Right lobe of liver (tissue), 6 donors: Measurements from ENCODE around the gene CACNA2D3. TPM values are rescaled to one million over a fixed set of nuclear protein-coding genes. Genes with fewer than 3 reads are reported as not detected.

Experiments used
- ATAC-seq, 4 donors: fragments of 200-7000 bp; cut with Tn5 transposase; one replicate each; pipeline ENCODE4 v1.9.1; 2020; ENCODE audit warnings: mild to moderate bottlenecking in 4 of 4, moderate library complexity in 4 of 4
- DNase-seq, 3 donors: peaks; one replicate each; pipeline ENCODE4 v3.0.0-alpha.2; 2020
- H3K27ac ChIP-seq, 3 donors: fragments of 200-600 bp; one replicate each; pipeline ENCODE4 v1.8.0; 2022
- H3K27me3 ChIP-seq, 2 donors: fragments of 200-600 bp; one replicate each; pipeline ENCODE4 v1.8.0; 2022
- H3K36me3 ChIP-seq, 4 donors: fragments of 200-600 bp; sonication (generic) in 1 of 4; one replicate each; pipeline versions ENCODE4 v1.5.1 to v1.8.0; 2017 to 2022; ENCODE audit warnings: control low read depth in 1 of 4
- H3K4me1 ChIP-seq, 4 donors: fragments of 200-600 bp; sonication (generic) in 1 of 4; one replicate each; pipeline versions ENCODE4 v1.5.1 to v1.8.0; 2017 to 2022; ENCODE audit warnings: control low read depth in 1 of 4
- H3K4me3 ChIP-seq, 3 donors: fragments of 200-600 bp; one replicate each; pipeline ENCODE4 v1.8.0; 2022
- H3K9me3 ChIP-seq, 4 donors: fragments of 200-600 bp; sonication (generic) in 1 of 4; one replicate each; pipeline versions ENCODE4 v1.5.1 to v1.8.0; 2017 to 2022; ENCODE audit warnings: control low read depth in 1 of 4
- POLR2A ChIP-seq: fragments of 450-650 bp; IDR thresholded peaks from one replicate; pipeline ENCODE4 v1.6.1; 2017; ENCODE audit warnings: antibody characterized with exemption, mild to moderate bottlenecking
- WGBS: methylation state at CpG from one replicate; pipeline ENCODE4 v1.1.6; 2018; ENCODE audit warnings: low coverage, low lambda C conversion rate; ENCODE audit not compliant: insufficient coverage; ENCODE audit errors: missing lambda C conversion rate; 5-methylcytosine and 5-hydroxymethylcytosine counted together
- intact Hi-C, 2 donors: fragments of 100-400 bp; cut with DNase I; formaldehyde crosslinking; loops; one replicate each; pipeline versions ENCODE4 v1.11.2 to v1.14.1; 2022
- total RNA-seq, 6 experiments: library from RNA; depleted of rRNA in 2 of 6; stranded (reverse); fragments of >200 nt in 2 of 6; fragmentation: NEBNext Ultra II Directional in 3 of 6; extraction: Animal tissue kit (Norgen Biotek cat#: 25700) in 3 of 6; gene quantifications; one replicate each; pipeline versions ENCODE4 v1.1.0 to v1.2.4, GENCODE V29; 2016 to 2023
- TF ChIP-seq, protein P1 (sequence below), 4 donors: fragments of 200-600 bp in 3 of 4; fragments of 450-650 bp in 1 of 4; IDR thresholded peaks; one replicate each; pipeline versions ENCODE4 v1.5.1 to v1.8.0; 2016 to 2022; ENCODE audit warnings: antibody characterized with exemption in 4 of 4, mild to moderate bottlenecking in 2 of 4
- donor health status: DM: no; HTN: yes; CAD: no.
- donor health status: DM: no; HTN: no; CAD: no.
- donor health status: DM: no; HTN: no; CAD: no.
- donor health status: DM: no; HTN: yes; CAD: no.
- donor health status: DM: no; HTN: yes; CAD: no.

CACNA2D3 gene
- total RNA-seq, 6 experiments from 2014 or later, result 0.28 to 0.87 TPM; not detected in 4

DNA sequence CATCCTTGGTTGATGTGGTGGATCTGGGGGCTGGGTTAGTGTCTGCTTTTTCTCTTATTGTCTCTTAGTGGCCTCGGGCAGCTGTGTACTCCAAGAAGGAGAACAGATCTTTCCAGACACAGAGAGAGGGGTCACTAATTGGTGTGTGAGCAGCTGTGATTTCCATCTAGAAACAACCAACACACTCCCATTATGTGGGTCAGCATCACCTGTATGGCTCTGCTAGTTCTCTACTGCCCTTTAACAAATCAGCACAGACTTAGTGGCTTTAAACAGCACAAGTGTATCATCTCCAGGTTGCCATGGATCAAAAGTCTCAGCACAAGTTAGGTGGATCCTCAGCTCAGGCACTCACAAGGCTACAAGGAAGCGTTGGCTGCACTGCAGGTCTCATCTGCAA lies 648.7 kb downstream of the CACNA2D3 start:
- no peak overlapping the region for H3K27ac ChIP-seq
- H3K36me3 ChIP-seq, result no peaks in the 10 kb centered on the region
- no peaks in the 10 kb centered on the region for H3K9me3 ChIP-seq
- intact Hi-C loops, result no loop called here
- no peak for TF ChIP-seq POLR2A
- TF ChIP-seq, protein P1, sequence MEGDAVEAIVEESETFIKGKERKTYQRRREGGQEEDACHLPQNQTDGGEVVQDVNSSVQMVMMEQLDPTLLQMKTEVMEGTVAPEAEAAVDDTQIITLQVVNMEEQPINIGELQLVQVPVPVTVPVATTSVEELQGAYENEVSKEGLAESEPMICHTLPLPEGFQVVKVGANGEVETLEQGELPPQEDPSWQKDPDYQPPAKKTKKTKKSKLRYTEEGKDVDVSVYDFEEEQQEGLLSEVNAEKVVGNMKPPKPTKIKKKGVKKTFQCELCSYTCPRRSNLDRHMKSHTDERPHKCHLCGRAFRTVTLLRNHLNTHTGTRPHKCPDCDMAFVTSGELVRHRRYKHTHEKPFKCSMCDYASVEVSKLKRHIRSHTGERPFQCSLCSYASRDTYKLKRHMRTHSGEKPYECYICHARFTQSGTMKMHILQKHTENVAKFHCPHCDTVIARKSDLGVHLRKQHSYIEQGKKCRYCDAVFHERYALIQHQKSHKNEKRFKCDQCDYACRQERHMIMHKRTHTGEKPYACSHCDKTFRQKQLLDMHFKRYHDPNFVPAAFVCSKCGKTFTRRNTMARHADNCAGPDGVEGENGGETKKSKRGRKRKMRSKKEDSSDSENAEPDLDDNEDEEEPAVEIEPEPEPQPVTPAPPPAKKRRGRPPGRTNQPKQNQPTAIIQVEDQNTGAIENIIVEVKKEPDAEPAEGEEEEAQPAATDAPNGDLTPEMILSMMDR (IDR thresholded peaks at IDR 0.05), result no peak
- WGBS, result 15% methylated on average over 2 of the region's 2 CpGs
- H3K4me1 ChIP-seq, result no peaks in the 10 kb centered on the region
- no peaks in the 10 kb centered on the region for H3K27me3 ChIP-seq
- no peak overlapping the region for H3K4me3 ChIP-seq
- DNase-seq (no peak), ATAC-seq (no peak)

DNA sequence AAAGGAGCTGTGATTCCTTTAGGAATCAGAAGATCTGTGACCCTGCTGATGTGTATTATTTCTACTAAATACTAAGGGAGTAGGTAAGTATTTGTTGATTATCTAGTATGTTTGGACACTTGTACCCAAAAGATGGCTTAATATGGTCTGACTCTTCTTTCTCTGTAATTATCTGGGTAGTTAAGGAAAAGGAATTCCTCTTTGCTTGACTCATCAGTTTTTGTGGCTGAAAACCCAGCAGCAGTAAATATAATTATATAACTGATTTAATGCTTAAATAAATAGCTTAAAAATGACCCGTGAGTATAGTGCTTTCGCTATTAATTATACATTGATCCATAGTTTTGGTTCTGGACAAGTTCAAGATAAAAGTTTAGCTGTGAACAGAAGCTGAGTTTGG lies 649.7 kb downstream of the CACNA2D3 start:
- Histone ChIP-seq H3K27ac (no peak overlapping the region), H3K27me3 (no peaks in the 10 kb centered on the region), H3K9me3 (no peaks in the 10 kb centered on the region), H3K4me3 (no peak overlapping the region), H3K4me1 (no peaks in the 10 kb centered on the region), H3K36me3 (no peaks in the 10 kb centered on the region)
- DNase-seq, result no peak
- intact Hi-C loops, result no loop called here
- WGBS, result 69% methylated on average over 2 of the region's 2 CpGs
- TF ChIP-seq, protein P1 (IDR thresholded peaks at IDR 0.05), result no peak
- TF ChIP-seq POLR2A, result no peak
- no peak for ATAC-seq

DNA sequence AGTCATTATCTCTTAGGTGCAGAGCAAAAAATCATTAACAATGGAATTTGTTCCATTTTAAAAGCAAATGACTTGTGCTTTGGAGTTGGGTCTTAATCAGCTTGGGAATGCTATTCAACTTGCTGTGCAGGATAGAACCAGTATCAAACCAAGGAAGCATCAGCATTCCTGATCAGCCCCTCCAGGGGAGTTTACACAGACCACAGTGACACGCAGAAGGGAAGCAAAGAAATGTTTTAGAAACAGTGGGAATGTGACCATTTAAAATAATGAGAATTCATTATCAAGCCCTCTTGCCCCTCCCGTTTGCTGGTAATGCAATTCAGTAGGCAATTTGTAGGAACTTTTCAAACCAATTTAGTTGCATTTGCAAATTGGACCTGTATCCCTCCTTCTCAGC lies 650.4 kb downstream of the CACNA2D3 start:
- TF ChIP-seq, protein P1 (IDR thresholded peaks at IDR 0.05), result no peak
- no peak for TF ChIP-seq POLR2A
- WGBS, result 57% methylated on average over 2 of the region's 2 CpGs
- H3K4me3 ChIP-seq, result no peak overlapping the region

DNA sequence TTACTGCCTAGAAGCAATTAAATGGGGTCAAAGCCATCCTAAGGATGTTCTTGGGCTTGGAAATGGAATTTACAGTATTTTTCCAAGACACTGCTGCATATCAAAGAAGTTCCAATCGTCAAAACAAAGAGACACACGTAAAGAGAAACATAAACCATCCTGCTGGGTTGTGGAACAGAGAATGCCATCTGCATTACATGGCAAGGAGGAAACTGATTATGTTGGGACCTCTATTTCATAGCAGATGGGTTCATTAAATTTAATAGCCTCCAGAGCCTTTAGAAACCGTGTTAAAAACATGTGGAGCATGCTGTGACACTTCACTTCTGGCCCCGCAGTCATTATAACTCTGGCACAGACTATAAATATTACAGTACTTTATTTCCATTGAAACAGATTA lies 650.9 kb downstream of the CACNA2D3 start:
- Histone ChIP-seq H3K36me3 (no peaks in the 10 kb centered on the region), H3K27me3 (no peaks in the 10 kb centered on the region), H3K4me1 (no peaks in the 10 kb centered on the region), H3K9me3 (no peaks in the 10 kb centered on the region), H3K27ac (no peak overlapping the region), H3K4me3 (no peak overlapping the region)
- no peak for TF ChIP-seq POLR2A
- TF ChIP-seq, protein P1 (IDR thresholded peaks at IDR 0.05), result no peak
- ATAC-seq (no peak), DNase-seq (no peak)
- intact Hi-C loops, result no loop called here
- WGBS, result 50% methylated on average over 4 of the region's 4 CpGs

More for the DNA sequence above, 650.4 kb downstream of the CACNA2D3 start:
- no peaks in the 10 kb centered on the region for H3K9me3 ChIP-seq
- ATAC-seq (no peak), DNase-seq (no peak)
- H3K36me3 ChIP-seq, result no peaks in the 10 kb centered on the region
- H3K4me1 ChIP-seq, result no peaks in the 10 kb centered on the region
- no peak overlapping the region for H3K27ac ChIP-seq
- intact Hi-C loops, result no loop called here
- no peaks in the 10 kb centered on the region for H3K27me3 ChIP-seq

DNA sequence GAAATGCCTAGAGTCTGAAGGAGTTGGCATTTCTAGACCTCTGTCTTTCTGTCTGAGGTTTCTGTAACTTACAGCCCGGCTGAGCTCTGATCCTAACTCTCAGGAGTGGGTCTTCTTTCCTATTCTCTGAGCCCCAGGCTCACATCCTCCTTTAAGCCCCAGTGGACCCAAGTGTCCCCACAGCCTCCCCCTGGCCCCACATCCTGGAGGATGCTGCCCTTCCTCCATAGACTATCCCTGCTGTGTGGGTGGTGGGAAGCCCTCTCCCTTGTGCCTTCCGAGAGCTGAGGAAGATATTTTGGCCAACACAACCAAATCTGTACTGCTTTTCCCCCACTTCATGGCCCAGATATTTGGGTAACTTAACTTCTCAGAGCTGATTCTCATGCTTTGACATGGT lies 654.2 kb downstream of the CACNA2D3 start:
- ATAC-seq, result no peak
- no peaks in the 10 kb centered on the region for H3K9me3 ChIP-seq
- no peaks in the 10 kb centered on the region for H3K4me1 ChIP-seq
- TF ChIP-seq POLR2A, result no peak
- TF ChIP-seq, protein P1 (IDR thresholded peaks at IDR 0.05), result no peak
- no peak for DNase-seq
- no peak overlapping the region for H3K4me3 ChIP-seq
- H3K27me3 ChIP-seq, result no peaks in the 10 kb centered on the region
- WGBS, result 100% methylated on average over 1 of the region's 2 CpGs
- H3K27ac ChIP-seq, result no peak overlapping the region
- no peaks in the 10 kb centered on the region for H3K36me3 ChIP-seq
- intact Hi-C loops, result no loop called here
